ENCODE data around the gene ZNF638.

- TF ChIP-seq CTCF (conservative IDR thresholded peaks at IDR 0.05 in 1 of 2, IDR thresholded peaks at IDR 0.05 in 1 of 2; ENCODE audit: extremely low read depth in 1 of 2, insufficient read depth in 1 of 2, low read depth in 1 of 2, low read length in 2 of 2) = no peak
- TF ChIP-seq EZH2 (IDR thresholded peaks at IDR 0.05; ENCODE audit: borderline replicate concordance, low read length) = no peak
Observed at GRCh38 chr2:71482055-71482454, 150.5 kb downstream of the ZNF638 start.

Data from mammary epithelial cell (primary cell).